Measurements from ENCODE around the gene ALX4.

ALX4 gene

GRCh38 chr11:44306052-44306917 lies 3.7 kb downstream of the ALX4 start:
- in situ Hi-C loops (cut with HindIII; ENCODE audit: low pct_ligation_motif_present, low pct_unique_long_range_greater_than_20kb, low sequenced_read_pairs), result no loop called here
- DNase-seq, result no peak

DNA sequence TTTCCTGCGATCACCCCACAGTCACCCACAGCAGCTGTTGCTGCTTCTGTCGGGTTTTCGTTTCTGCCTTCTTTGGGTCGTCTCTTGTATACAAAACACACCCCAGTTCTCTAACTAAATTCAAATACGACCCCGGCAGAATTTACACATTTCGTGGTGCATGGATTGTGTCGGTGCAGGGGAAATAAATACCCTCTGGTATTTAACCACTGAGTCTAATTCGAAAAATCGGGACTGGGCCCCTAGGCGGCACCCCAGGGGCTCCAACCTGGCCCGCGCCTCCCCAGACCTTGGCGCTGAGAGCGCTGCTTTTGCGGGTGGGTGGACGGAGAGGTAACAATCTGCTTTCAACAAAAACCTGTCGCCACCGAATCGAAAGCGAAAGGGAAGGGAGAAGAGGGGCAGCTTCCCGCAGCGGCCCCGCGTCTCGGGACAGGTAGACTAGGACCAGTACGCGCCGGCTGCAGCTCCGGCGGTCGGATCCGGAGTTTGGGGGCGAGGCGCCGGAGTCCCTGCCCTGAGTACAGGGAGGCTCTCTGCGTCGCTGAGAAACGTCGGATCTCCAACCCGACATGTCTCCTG lies 4.4 kb downstream of the ALX4 start:
- in situ Hi-C loops (cut with HindIII; ENCODE audit: low pct_ligation_motif_present, low pct_unique_long_range_greater_than_20kb, low sequenced_read_pairs), result no loop called here
- no peak for DNase-seq

DNA sequence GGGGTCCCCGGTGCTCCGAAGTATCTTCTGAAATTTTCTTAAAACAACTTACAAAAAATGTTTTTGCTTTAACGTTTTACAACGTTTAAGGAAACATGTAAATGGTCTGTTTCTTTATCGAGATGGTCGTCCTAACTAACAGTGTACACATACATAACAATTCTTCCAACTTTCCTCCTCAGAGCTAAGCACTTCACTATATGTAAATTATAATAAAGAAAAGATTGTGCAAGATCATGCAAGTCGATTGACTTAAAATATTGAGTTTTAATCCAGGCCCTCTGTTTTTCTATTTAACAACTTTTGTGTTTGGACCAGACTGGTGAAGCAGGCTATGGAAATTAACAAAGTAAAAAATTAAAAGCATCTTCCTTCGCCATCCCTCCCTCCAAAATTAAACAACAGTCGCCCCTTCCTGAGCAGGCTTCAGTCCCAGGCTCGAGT lies 4.9 kb downstream of the ALX4 start:
- in situ Hi-C loops (cut with HindIII; ENCODE audit: low pct_ligation_motif_present, low pct_unique_long_range_greater_than_20kb, low sequenced_read_pairs), result no loop called here
- no peak for DNase-seq

GRCh38 chr11:44304091-44305025 lies 5.6 kb downstream of the ALX4 start:
- no peak for DNase-seq
- in situ Hi-C loops (cut with HindIII; ENCODE audit: low pct_ligation_motif_present, low pct_unique_long_range_greater_than_20kb, low sequenced_read_pairs), result no loop called here

DNA sequence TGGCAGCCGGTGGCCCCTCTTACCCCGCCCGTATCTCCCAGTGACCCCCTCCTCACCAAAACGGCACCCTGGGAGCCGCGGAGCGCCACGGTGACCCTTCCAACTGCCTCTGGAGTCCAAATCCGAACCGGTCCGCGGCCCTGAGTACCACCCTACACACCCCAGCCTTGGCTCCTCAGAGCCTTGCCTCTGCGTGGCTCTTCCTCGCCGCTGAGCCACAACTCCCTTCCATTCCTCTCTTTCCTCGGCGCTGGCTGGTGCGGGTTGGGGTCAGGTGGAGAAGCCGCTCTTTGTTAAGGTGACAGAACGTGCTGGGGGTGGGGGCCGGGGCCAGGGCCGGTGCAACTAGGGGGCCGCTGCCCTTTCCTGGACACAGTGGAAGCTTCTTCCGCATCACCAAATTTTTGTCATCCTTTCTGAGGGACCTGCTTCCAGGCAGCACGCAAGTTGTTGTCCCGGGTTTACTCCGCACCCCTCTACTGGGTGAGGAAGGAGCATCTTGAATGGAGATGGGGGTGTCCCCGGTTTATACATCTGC lies 6.5 kb downstream of the ALX4 start:
- no peak for DNase-seq
- in situ Hi-C loops (cut with HindIII; ENCODE audit: low pct_ligation_motif_present, low pct_unique_long_range_greater_than_20kb, low sequenced_read_pairs), result no loop called here

GRCh38 chr11:44301564-44302271 lies 8.2 kb downstream of the ALX4 start:
- in situ Hi-C loops (cut with HindIII; ENCODE audit: low pct_ligation_motif_present, low pct_unique_long_range_greater_than_20kb, low sequenced_read_pairs), result no loop called here
- peak; percentile 70 for DNase-seq

DNA sequence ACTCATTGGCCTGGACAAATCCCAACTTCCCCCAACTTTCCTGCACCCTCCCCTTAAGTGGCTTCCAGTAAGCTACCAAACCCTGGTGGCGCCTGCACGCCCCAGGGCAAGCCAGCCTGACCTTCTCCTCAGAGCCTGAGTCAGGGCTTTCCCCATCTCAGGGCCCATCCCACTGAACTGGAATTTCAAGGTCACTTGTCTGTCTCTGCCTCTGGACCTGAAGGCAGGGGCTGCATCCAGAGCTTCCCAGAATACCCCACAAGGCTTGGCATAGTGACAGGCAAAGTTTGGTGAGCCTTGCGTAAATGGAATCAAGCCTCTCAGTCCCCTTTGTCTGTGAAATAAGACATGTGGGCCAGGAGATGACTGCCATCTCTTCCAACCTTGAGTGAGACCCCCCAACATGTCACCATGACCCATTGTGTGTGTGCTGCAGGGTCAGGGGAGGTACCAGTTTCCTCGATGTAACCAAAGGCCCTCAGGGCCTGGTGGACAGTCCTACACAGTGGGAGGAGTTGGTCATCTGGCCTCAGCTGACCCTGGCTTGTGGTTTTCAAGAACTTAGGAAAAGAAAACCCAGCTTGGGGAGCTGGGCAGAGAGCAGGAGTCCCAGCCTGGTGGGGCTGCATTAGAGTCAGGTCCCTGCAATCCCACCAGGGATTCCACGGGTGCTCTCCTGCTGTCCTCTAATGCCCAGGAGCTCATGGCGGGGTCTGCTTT lies 8.9 kb downstream of the ALX4 start:
- in situ Hi-C loops (cut with HindIII; ENCODE audit: low pct_ligation_motif_present, low pct_unique_long_range_greater_than_20kb, low sequenced_read_pairs), result no loop called here
- DNase-seq, result peak; percentile 34

GRCh38 chr11:44298862-44299261 lies 11.1 kb downstream of the ALX4 start:
- DNase-seq, result no peak
- in situ Hi-C loops (cut with HindIII; ENCODE audit: low pct_ligation_motif_present, low pct_unique_long_range_greater_than_20kb, low sequenced_read_pairs), result no loop called here

DNA sequence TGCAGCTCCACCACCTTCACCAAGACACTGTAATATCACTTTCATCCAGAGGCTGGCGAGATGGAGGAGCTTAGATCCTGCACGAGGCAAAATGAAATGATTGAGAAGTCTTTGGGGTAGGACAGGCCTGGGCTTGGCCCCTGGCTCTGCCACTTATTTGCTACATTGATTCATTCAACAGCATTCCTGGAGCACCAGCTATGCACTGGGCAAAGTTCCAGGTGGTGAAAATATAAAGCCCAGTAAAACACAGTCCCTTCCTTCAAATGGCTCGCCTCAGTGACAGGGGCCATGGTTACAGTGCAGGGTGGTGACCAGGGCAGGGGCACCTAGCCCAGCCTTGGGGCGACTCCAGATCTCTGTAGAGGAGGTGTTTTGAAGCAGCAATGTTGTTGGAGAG lies 19.7 kb downstream of the ALX4 start:
- in situ Hi-C loops (cut with HindIII; ENCODE audit: low pct_ligation_motif_present, low pct_unique_long_range_greater_than_20kb, low sequenced_read_pairs), result no loop called here
- no peak for DNase-seq

DNA sequence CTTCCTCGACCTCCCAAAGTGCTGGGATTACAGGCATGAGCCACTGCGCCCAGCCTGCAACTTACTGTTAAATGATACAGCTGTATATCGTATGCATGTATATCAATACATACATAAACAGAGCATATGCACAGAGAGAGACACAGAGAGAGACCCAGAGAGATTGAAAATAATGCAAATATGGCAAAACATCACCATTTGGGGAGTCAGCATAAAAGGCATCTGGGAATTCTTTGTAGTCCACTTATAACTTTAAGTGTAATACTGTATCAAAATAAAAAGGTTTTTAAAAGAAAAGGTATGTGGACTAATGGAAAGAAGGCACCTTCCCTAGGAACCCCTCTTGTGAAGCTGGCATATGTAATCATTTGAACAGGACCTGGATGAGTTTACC lies 21.8 kb downstream of the ALX4 start:
- in situ Hi-C loops (cut with HindIII; ENCODE audit: low pct_ligation_motif_present, low pct_unique_long_range_greater_than_20kb, low sequenced_read_pairs), result no loop called here
- no peak for DNase-seq

GRCh38 chr11:44286911-44287310 lies 23.0 kb downstream of the ALX4 start:
- in situ Hi-C loops (cut with HindIII; ENCODE audit: low pct_ligation_motif_present, low pct_unique_long_range_greater_than_20kb, low sequenced_read_pairs), result no loop called here
- DNase-seq, result no peak

DNA sequence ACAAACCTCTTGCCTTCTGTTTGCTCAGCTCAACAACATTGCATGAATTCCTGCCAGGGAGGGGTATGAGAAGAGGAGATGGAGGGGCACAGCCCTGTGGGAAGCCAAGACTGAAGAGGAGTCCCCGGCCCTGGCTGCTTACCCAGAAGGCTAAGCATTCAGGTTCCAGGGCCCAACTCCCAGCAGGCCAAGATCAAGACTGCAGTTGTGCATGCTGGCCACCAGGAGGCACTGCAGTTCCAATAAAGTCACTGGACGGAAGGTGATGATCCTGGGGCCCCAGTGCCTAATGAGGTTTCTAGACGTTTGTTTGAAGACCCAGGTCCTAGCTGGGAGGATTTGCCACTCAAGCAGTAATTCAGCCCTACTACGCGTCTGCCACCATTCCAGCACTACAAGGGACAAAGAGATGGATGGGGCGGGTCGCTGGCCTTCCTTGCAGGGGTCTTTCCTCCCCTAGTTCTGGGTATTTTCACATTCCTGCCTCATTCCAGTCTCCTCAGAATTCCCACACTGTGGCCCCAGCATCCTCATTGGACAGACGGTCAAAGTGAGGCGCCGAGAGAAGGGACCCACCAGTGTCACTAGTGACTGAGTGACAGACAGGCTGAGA lies 23.6 kb downstream of the ALX4 start:
- DNase-seq, result peak; percentile 59

GRCh38 chr11:44285756-44286155 lies 24.2 kb downstream of the ALX4 start:
- no peak for DNase-seq
- in situ Hi-C loops (cut with HindIII; ENCODE audit: low pct_ligation_motif_present, low pct_unique_long_range_greater_than_20kb, low sequenced_read_pairs), result no loop called here

More for the DNA sequence above, 23.6 kb downstream of the ALX4 start:
- in situ Hi-C loops (cut with HindIII; ENCODE audit: low pct_ligation_motif_present, low pct_unique_long_range_greater_than_20kb, low sequenced_read_pairs), result no loop called here

DNA sequence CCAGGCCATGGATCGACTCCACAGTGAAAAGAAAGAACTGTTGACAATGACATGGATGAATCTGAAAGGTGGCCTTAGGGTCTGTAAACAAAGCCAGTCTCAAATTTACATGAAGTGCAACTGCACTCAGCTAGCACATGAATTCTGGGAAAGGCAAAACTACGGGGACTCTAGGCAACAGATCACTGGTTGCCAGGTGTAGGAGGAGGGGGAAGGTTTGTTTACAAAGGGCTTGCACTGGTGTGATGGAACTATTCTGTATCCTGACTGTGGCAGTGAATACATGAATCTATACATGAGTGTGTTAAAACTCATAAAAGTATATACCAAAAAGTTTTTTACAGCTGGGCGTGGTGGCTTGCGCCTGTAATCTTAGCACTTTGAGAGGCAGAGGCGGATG lies 27.3 kb downstream of the ALX4 start:
- in situ Hi-C loops (cut with HindIII; ENCODE audit: low pct_ligation_motif_present, low pct_unique_long_range_greater_than_20kb, low sequenced_read_pairs), result no loop called here
- DNase-seq, result no peak

DNA sequence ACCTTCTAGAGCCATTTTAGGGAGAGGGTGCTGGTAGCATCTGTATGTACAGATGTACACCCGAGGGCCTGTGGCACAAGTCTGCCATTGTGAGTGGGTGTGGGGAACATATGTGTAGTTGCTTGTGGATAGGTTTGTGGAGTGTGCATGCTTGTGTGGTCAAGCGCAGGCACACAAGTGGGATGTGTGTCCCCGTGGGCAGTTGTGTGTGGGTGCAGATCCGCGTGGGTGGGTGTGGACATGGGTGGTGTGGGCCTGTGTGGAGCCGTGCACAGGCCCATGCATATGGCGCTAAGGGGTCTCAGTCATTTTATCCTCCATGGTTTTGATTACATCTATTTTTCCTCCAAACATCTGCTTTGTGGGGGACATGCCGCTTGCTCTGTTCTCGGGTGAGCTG lies 28.8 kb downstream of the ALX4 start:
- in situ Hi-C loops (cut with HindIII; ENCODE audit: low pct_ligation_motif_present, low pct_unique_long_range_greater_than_20kb, low sequenced_read_pairs), result no loop called here
- no peak for DNase-seq

DNA sequence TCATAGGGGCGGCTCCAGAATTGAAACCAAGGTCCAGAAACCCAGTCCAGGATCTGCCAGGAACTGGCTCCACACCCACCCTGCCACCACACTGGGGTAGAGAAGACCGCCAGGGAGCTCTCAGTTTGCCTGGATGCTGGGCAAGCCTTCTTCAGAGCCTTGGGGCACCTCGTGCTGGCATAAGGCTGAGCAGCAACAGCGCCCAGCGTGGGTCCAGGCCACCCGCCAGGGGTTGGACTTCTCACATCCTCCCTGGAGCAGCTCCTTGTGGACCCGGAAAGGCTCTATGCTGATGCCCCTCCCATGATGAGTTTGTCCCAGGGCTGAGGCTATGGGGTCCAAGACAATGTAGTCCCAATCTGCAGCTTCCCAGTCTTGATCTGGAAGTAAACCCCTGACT lies 29.7 kb downstream of the ALX4 start:
- in situ Hi-C loops (cut with HindIII; ENCODE audit: low pct_ligation_motif_present, low pct_unique_long_range_greater_than_20kb, low sequenced_read_pairs), result no loop called here

DNA sequence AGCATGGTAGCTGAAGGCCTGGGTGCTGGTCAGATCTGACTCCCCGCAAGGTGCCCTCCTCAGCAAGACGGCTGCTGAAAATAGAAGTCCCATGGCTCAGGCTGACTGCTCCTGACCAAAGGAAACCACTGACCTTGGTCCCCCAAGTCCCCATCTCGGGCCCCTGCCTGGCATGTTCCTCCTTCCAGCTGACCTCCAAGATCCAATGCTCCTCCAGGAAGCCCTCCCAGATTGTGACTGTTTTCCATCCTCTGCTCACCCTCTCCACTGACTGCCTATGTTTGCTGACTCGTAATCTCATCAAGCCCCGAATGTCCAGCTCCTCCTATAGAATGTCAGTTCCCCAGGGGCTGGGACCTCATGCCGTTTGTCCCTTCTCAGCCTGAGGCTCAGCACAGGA lies 30.5 kb downstream of the ALX4 start:
- in situ Hi-C loops (cut with HindIII; ENCODE audit: low pct_ligation_motif_present, low pct_unique_long_range_greater_than_20kb, low sequenced_read_pairs), result no loop called here
- no peak for DNase-seq

More for the DNA sequence above, 29.7 kb downstream of the ALX4 start:
- no peak for DNase-seq
